Neuronal stem cell (in vitro differentiated cells): Measurements from ENCODE around the gene IL32.

Experiments
- DNase-seq: peaks from one replicate; pipeline ENCODE4 v3.0.0-alpha.2; 2013; ENCODE audit warnings: low spot score
- H2AFZ ChIP-seq: one replicate; pipeline ENCODE4 v1.6.1; 2013; ENCODE audit warnings: mild to moderate bottlenecking, low read length, inconsistent platforms
- H2AK5ac ChIP-seq: 2 replicates; pipeline ENCODE4 v1.6.1; 2013; ENCODE audit warnings: low read depth, mild to moderate bottlenecking, inconsistent platforms, low read length, moderate library complexity, mixed read lengths
- H2BK120ac ChIP-seq: 2 replicates; pipeline ENCODE4 v1.6.1; 2013; ENCODE audit warnings: low read depth, mild to moderate bottlenecking, inconsistent platforms, low read length, moderate library complexity, mixed read lengths
- H2BK12ac ChIP-seq: one replicate; pipeline ENCODE4 v1.6.1; 2013; ENCODE audit warnings: low read length, inconsistent platforms
- H2BK15ac ChIP-seq: 2 replicates; pipeline ENCODE4 v1.6.1; 2013; ENCODE audit warnings: mild to moderate bottlenecking, low read length, inconsistent platforms, mixed read lengths
- H2BK5ac ChIP-seq: one replicate; pipeline ENCODE4 v1.6.1; 2013; ENCODE audit warnings: inconsistent platforms, mild to moderate bottlenecking, low read length, moderate library complexity
- H3K14ac ChIP-seq: one replicate; pipeline ENCODE4 v1.6.1; 2013; ENCODE audit warnings: low read length, inconsistent platforms
- H3K18ac ChIP-seq: 2 replicates; pipeline ENCODE4 v1.6.1; 2013; ENCODE audit warnings: low read length, inconsistent platforms
- H3K23ac ChIP-seq: 2 replicates; pipeline ENCODE4 v1.6.1; 2013; ENCODE audit warnings: low read depth, mild to moderate bottlenecking, mixed read lengths, low read length, inconsistent platforms; ENCODE audit not compliant: poor library complexity
- H3K27ac ChIP-seq: replicated peaks from 3 replicates; pipeline ENCODE4 v1.5.1; 2013; ENCODE audit warnings: low read length, inconsistent platforms
- H3K27me3 ChIP-seq, 3 experiments: 2 replicates each; pipeline ENCODE4 v1.6.1; 2013; ENCODE audit warnings: low read length in 3 of 3, mild to moderate bottlenecking in 2 of 3, inconsistent platforms in 1 of 3, low read depth in 1 of 3, mixed read lengths in 1 of 3, moderate library complexity in 1 of 3; ENCODE audit not compliant: control insufficient read depth in 3 of 3, insufficient read depth in 3 of 3
- H3K36me3 ChIP-seq, 2 donors: replicated peaks in 1 of 2; 2 replicates each; pipeline ENCODE4 v1.6.1; 2013; ENCODE audit warnings: low read length in 2 of 2; ENCODE audit not compliant: control insufficient read depth in 2 of 2, insufficient read depth in 2 of 2
- H3K4ac ChIP-seq: 2 replicates; pipeline ENCODE4 v1.6.1; 2013; ENCODE audit warnings: inconsistent platforms, mild to moderate bottlenecking, low read length, moderate library complexity
- H3K4me1 ChIP-seq, 2 donors: 1 replicate in 1 of 2; 2 replicates in 1 of 2; pipeline ENCODE4 v1.6.1; 2013; ENCODE audit warnings: low read length in 2 of 2, low read depth in 1 of 2; ENCODE audit not compliant: control insufficient read depth in 2 of 2, insufficient read depth in 1 of 2
- H3K4me2 ChIP-seq: one replicate; pipeline ENCODE4 v1.6.1; 2013; ENCODE audit warnings: mild to moderate bottlenecking, low read length, inconsistent platforms; ENCODE audit not compliant: insufficient read depth, poor library complexity, severe bottlenecking
- H3K4me3 ChIP-seq, 2 donors: 2 replicates each; pipeline ENCODE4 v1.5.1; 2013; ENCODE audit warnings: low read length in 2 of 2, mild to moderate bottlenecking in 2 of 2, inconsistent platforms in 1 of 2, moderate library complexity in 1 of 2
- H3K79me1 ChIP-seq: one replicate; pipeline ENCODE4 v1.6.1; 2013; ENCODE audit warnings: low read depth, mild to moderate bottlenecking, inconsistent platforms, low read length, moderate library complexity
- H3K9ac ChIP-seq: one replicate; pipeline ENCODE4 v1.6.1; 2013; ENCODE audit warnings: mild to moderate bottlenecking, low read depth, low read length, inconsistent platforms; ENCODE audit not compliant: poor library complexity
- H3K9me3 ChIP-seq, 2 donors: replicated peaks in 1 of 2; 2 replicates each; pipeline versions ENCODE3 to v1.6.1; 2013; ENCODE audit warnings: low read length in 2 of 2, mild to moderate bottlenecking in 2 of 2, inconsistent platforms in 1 of 2, low read depth in 1 of 2, mixed read lengths in 1 of 2, moderate library complexity in 1 of 2; ENCODE audit not compliant: control insufficient read depth in 2 of 2, insufficient read depth in 1 of 2
- H4K8ac ChIP-seq: one replicate; pipeline ENCODE4 v1.6.1; 2013; ENCODE audit warnings: low read depth, mild to moderate bottlenecking, inconsistent platforms, low read length, moderate library complexity
- H4K91ac ChIP-seq: one replicate; pipeline ENCODE4 v1.6.1; 2013; ENCODE audit warnings: low read length, low read depth, mild to moderate bottlenecking, inconsistent platforms; ENCODE audit not compliant: poor library complexity
- WGBS, 2 donors: extraction: QIAGEN DNeasy Blood & Tissue Kit; methylation state at CpG; one replicate each; pipeline ENCODE4 v1.1.7; 2013; ENCODE audit warnings: missing lambda C conversion rate in 2 of 2, mixed read lengths in 1 of 2; ENCODE audit not compliant: insufficient read length in 2 of 2, insufficient replicate concordance in 1 of 2; ENCODE audit errors: extremely low coverage in 2 of 2; 5-methylcytosine and 5-hydroxymethylcytosine counted together

IL32 gene

GRCh38 chr16:3020604-3021448, 44.6 kb upstream of the IL32 start:
- peak overlapping the region; percentile 93 for H2AFZ ChIP-seq
- H3K27ac ChIP-seq, result peak overlapping the region; percentile 92
- peak overlapping the region; percentile 100 for H3K4me2 ChIP-seq
- peak overlapping the region; percentile 90 for H2BK12ac ChIP-seq
- peaks cover 9% of the 10 kb centered on the region for H3K79me1 ChIP-seq
- peaks cover 0 to 5% of the 10 kb centered on the region in 2 donors for H3K36me3 ChIP-seq
- peak overlapping the region; percentile 82 for H2BK5ac ChIP-seq
- H3K23ac ChIP-seq, result peak overlapping the region; percentile 97
- H3K9ac ChIP-seq, result peak overlapping the region; percentile 91
- peak overlapping the region; percentile 98 for H3K18ac ChIP-seq
- H3K9me3 ChIP-seq, result no peaks in the 10 kb centered on the region
- no peak overlapping the region for H4K8ac ChIP-seq
- peak overlapping the region; percentile 81 for H2AK5ac ChIP-seq
- peak overlapping the region; percentile 89 for H3K14ac ChIP-seq
- H4K91ac ChIP-seq, result no peak overlapping the region
- no peak overlapping the region for H3K4ac ChIP-seq
- peaks cover 25 to 29% of the 10 kb centered on the region in 2 donors for H3K4me1 ChIP-seq
- H3K4me3 ChIP-seq, result peak overlapping the region; percentile 51 to 91
- no peak overlapping the region for H2BK120ac ChIP-seq
- peak; percentile 64 for DNase-seq
- H2BK15ac ChIP-seq, result peak overlapping the region; percentile 96
- WGBS, 2 donors, result no CpG with 5 or more reads among the region's 57 CpGs
- peaks cover 0 to 15% (median 9%) of the 10 kb centered on the region in 3 experiments for H3K27me3 ChIP-seq

- H3K36me3 ChIP-seq, result peaks cover 5 to 13% of the 10 kb centered on the region in 2 donors
- H2AFZ ChIP-seq, result peak overlapping the region; percentile 93
- H2BK5ac ChIP-seq, result peak overlapping the region; percentile 82
- peak overlapping the region; percentile 51 to 91 for H3K4me3 ChIP-seq
- H3K27me3 ChIP-seq, result peaks cover 0 to 13% (median 5%) of the 10 kb centered on the region in 3 experiments
- no CpG with 5 or more reads among the region's 25 CpGs for WGBS, 2 donors
- H2BK15ac ChIP-seq, result peak overlapping the region; percentile 96
- H3K27ac ChIP-seq, result peak overlapping the region; percentile 92
- peaks cover 25 to 29% of the 10 kb centered on the region in 2 donors for H3K4me1 ChIP-seq
- peak overlapping the region; percentile 100 for H2BK12ac ChIP-seq
- DNase-seq, result peak; percentile 89
- peak overlapping the region; percentile 91 for H3K9ac ChIP-seq
- peak overlapping the region; percentile 100 for H3K4me2 ChIP-seq
- H3K9me3 ChIP-seq, result no peaks in the 10 kb centered on the region
- H3K14ac ChIP-seq, result peak overlapping the region; percentile 89
- H2BK120ac ChIP-seq, result peak overlapping the region; percentile 90
- peak overlapping the region; percentile 9 for H3K4ac ChIP-seq
- peaks cover 9% of the 10 kb centered on the region for H3K79me1 ChIP-seq
- H3K23ac ChIP-seq, result peak overlapping the region; percentile 97
- peak overlapping the region; percentile 98 for H3K18ac ChIP-seq
- H2AK5ac ChIP-seq, result peak overlapping the region; percentile 81
- no peak overlapping the region for H4K8ac ChIP-seq
- no peak overlapping the region for H4K91ac ChIP-seq
These were observed 43.8 kb upstream of the IL32 start for GRCh38 chr16:3021449-3022207.

- no peak overlapping the region for H3K23ac ChIP-seq
- no CpG with 5 or more reads among the region's 8 CpGs for WGBS, 2 donors
- peak overlapping the region; percentile 90 for H2BK120ac ChIP-seq
- peak overlapping the region; percentile 82 for H2BK5ac ChIP-seq
- peak overlapping the region; percentile 100 for H3K4me2 ChIP-seq
- peak overlapping the region; percentile 51 to 91 for H3K4me3 ChIP-seq
- H3K4me1 ChIP-seq, result peaks cover 25% of the 10 kb centered on the region in 2 donors
- no peak overlapping the region for H2AK5ac ChIP-seq
- H3K36me3 ChIP-seq, result peaks cover 9 to 19% of the 10 kb centered on the region in 2 donors
- H3K27me3 ChIP-seq, result peaks cover 0 to 8% (median under 1%) of the 10 kb centered on the region in 3 experiments
- no peak overlapping the region for H4K8ac ChIP-seq
- H3K9me3 ChIP-seq, result no peaks in the 10 kb centered on the region
- peak overlapping the region; percentile 86 for H3K9ac ChIP-seq
- peak overlapping the region; percentile 100 for H2BK12ac ChIP-seq
- peak overlapping the region; percentile 98 for H3K18ac ChIP-seq
- peak; percentile 73 for DNase-seq
- no peak overlapping the region for H2AFZ ChIP-seq
- H3K27ac ChIP-seq, result peak overlapping the region; percentile 92
- H2BK15ac ChIP-seq, result no peak overlapping the region
- H4K91ac ChIP-seq, result no peak overlapping the region
- peaks cover 8% of the 10 kb centered on the region for H3K79me1 ChIP-seq
- H3K14ac ChIP-seq, result no peak overlapping the region
- H3K4ac ChIP-seq, result no peak overlapping the region
These were observed 43.2 kb upstream of the IL32 start for GRCh38 chr16:3022208-3022683.
